Sigmoid colon (tissue), 7 donors: ENCODE measurements around the gene FCAMR. TPM values are rescaled to one million over a fixed set of nuclear protein-coding genes. Genes with fewer than 3 reads are reported as not detected.
A peak's percentile ranks its signal among the peaks of the same experiment; 100 is the strongest.

Experiments
- DNase-seq: peaks from one replicate; pipeline ENCODE4 v3.0.0-alpha.2; 2019
- H3K27ac ChIP-seq, 4 donors: fragments of 200-600 bp; sonication (generic); one replicate each; pipeline ENCODE4 v1.5.1; 2016 to 2019; ENCODE audit warnings: mild to moderate bottlenecking in 1 of 4
- H3K27me3 ChIP-seq, 3 donors: fragments of 200-600 bp; sonication (generic); one replicate each; pipeline ENCODE4 v1.5.1; 2019; ENCODE audit warnings: mild to moderate bottlenecking in 1 of 3
- H3K36me3 ChIP-seq, 4 donors: fragments of 200-600 bp; sonication (generic); one replicate each; pipeline ENCODE4 v1.5.1; 2016 to 2019
- H3K4me1 ChIP-seq, 4 donors: fragments of 200-600 bp; sonication (generic); one replicate each; pipeline ENCODE4 v1.5.1; 2017 to 2019
- H3K4me3 ChIP-seq, 4 donors: fragments of 200-600 bp; sonication (generic); one replicate each; pipeline ENCODE4 v1.5.1; 2017 to 2019; ENCODE audit warnings: mild to moderate bottlenecking in 2 of 4, moderate library complexity in 1 of 4
- H3K9me3 ChIP-seq, 4 donors: fragments of 200-600 bp in 3 of 4; sonication (generic) in 3 of 4; one replicate each; pipeline versions ENCODE4 v1.5.1 to v1.6.1; 2013 to 2019
- EP300 ChIP-seq, 4 donors: sonication (generic); formaldehyde crosslinking; IDR thresholded peaks; one replicate each; pipeline ENCODE4 v1.6.1; 2017; ENCODE audit warnings: antibody characterized with exemption in 4 of 4
- POLR2A ChIP-seq, 2 donors: fragments of 450-650 bp; IDR thresholded peaks; one replicate each; pipeline ENCODE4 v1.6.1; 2016; ENCODE audit warnings: antibody characterized with exemption in 2 of 2, mild to moderate bottlenecking in 2 of 2, moderate library complexity in 2 of 2
- POLR2AphosphoS5 ChIP-seq, 4 donors: sonication (generic); formaldehyde crosslinking; IDR thresholded peaks; one replicate each; pipeline ENCODE4 v1.6.1; 2017; ENCODE audit warnings: antibody characterized with exemption in 4 of 4
- WGBS, 2 donors: extraction: QIAGEN DNeasy Blood & Tissue Kit; methylation state at CpG; one replicate each; pipeline ENCODE4 v1.1.7; 2013; 5-methylcytosine and 5-hydroxymethylcytosine counted together
- intact Hi-C: fragments of 100-400 bp; cut with DNase I; formaldehyde crosslinking; loops from one replicate; pipeline ENCODE4 v1.15.1; 2023
- polyA plus RNA-seq, 3 donors: library from polyadenylated mRNA; stranded (reverse); fragments of 200-250 nt; gene quantifications; one replicate each; pipeline ENCODE4 v1.2.3, GENCODE V29; 2013
- total RNA-seq, 4 donors: library from RNA; depleted of rRNA; stranded (reverse); fragments of >200 nt; gene quantifications; one replicate each; pipeline ENCODE4 v1.1.0, GENCODE V29; 2016
- TF ChIP-seq, protein P1 (sequence below), 4 experiments: fragments of 450-650 bp in 3 of 4; fragments of 200-600 bp in 1 of 4; IDR thresholded peaks; one replicate each; pipeline ENCODE4 v1.5.1; 2016 to 2019; ENCODE audit warnings: antibody characterized with exemption in 4 of 4, mild to moderate bottlenecking in 3 of 4, moderate library complexity in 2 of 4
- donor health status: healthy with polysubstance abuse.
- donor health status: Bipolar disorder and iron deficiency.
- donor health status: healthy.

The FCAMR gene
- total and polyA plus RNA-seq, 7 donors = 1.5 TPM; not detected in 6

DNA sequence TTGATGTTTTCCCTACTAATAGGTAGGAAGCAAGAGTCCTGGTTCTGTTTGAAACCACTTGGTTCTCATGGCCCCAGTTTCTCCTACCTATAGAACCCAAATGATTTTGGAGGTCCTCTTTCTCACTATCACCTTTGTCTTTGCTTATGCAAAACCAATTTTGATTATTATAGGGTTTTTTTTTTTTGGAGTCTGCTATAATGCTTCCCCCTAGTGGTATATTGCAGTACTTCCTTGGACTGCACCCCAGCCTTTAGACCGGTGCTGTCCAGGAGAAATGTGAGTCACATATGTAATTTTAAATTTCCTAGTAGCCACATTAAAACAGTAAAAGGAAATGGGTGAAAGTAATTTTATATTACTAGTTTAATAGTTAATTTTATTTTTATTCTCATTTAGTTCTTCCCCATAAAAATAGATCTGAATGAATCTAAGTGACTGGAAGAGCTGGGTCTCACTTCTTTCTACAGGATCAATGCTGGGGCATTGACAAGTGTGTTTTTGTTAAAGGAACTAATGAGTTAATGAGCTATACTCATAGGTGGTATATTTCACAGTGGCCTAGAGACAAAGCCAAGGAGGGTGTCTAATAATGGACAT, 59.1 kb downstream of the FCAMR start:
- Histone ChIP-seq H3K4me3 (no peak overlapping the region), H3K27me3 (peaks cover 0 to 21% (median 14%) of the 10 kb centered on the region in 3 donors), H3K36me3 (no peaks in the 10 kb centered on the region), H3K9me3 (no peaks in the 10 kb centered on the region), H3K4me1 (peaks cover 0 to 21% (median 15%) of the 10 kb centered on the region in 4 donors), H3K27ac (no peak overlapping the region)
- no peak for TF ChIP-seq POLR2AphosphoS5 (IDR thresholded peaks at IDR 0.05)
- no peak for TF ChIP-seq EP300 (IDR thresholded peaks at IDR 0.05)
- TF ChIP-seq POLR2A (IDR thresholded peaks at IDR 0.05) = no peak
- TF ChIP-seq, protein P1, sequence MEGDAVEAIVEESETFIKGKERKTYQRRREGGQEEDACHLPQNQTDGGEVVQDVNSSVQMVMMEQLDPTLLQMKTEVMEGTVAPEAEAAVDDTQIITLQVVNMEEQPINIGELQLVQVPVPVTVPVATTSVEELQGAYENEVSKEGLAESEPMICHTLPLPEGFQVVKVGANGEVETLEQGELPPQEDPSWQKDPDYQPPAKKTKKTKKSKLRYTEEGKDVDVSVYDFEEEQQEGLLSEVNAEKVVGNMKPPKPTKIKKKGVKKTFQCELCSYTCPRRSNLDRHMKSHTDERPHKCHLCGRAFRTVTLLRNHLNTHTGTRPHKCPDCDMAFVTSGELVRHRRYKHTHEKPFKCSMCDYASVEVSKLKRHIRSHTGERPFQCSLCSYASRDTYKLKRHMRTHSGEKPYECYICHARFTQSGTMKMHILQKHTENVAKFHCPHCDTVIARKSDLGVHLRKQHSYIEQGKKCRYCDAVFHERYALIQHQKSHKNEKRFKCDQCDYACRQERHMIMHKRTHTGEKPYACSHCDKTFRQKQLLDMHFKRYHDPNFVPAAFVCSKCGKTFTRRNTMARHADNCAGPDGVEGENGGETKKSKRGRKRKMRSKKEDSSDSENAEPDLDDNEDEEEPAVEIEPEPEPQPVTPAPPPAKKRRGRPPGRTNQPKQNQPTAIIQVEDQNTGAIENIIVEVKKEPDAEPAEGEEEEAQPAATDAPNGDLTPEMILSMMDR (IDR thresholded peaks at IDR 0.05) = peak; percentile 23 to 84 (median 60)
- intact Hi-C loops = loop anchor here (5.0 to 10.0 kb wide), 2 partner anchors 184 to 416 kb away; no protein-coding TSS in a partner anchor
- no peak for DNase-seq
- 2 to 7% methylated on average over 1 of the region's 1 CpG for WGBS, 2 donors

DNA sequence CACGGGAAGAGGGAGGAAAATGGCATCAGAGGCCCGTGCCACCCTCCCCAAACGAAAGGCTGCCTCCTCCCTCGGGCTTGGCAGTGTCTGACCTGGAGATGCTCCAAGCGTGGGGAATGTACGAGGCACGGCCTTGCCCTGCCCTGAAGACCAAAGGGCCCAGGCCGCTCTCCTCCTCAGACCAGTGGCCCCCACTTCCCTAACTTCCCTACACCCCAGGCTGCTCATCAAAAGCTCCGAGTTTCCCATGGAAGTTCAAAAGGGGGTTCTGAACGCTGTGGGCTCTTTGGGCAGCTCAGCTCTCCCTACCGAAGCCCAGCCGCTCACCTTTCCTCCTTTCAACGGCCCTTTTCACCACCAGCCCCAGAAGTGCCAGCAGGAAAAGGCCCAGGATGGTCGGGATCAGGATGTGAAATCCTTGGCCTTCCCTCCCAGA, 60.4 kb downstream of the FCAMR start:
- H3K4me1 ChIP-seq = peaks cover 0 to 21% (median 15%) of the 10 kb centered on the region in 4 donors

DNA sequence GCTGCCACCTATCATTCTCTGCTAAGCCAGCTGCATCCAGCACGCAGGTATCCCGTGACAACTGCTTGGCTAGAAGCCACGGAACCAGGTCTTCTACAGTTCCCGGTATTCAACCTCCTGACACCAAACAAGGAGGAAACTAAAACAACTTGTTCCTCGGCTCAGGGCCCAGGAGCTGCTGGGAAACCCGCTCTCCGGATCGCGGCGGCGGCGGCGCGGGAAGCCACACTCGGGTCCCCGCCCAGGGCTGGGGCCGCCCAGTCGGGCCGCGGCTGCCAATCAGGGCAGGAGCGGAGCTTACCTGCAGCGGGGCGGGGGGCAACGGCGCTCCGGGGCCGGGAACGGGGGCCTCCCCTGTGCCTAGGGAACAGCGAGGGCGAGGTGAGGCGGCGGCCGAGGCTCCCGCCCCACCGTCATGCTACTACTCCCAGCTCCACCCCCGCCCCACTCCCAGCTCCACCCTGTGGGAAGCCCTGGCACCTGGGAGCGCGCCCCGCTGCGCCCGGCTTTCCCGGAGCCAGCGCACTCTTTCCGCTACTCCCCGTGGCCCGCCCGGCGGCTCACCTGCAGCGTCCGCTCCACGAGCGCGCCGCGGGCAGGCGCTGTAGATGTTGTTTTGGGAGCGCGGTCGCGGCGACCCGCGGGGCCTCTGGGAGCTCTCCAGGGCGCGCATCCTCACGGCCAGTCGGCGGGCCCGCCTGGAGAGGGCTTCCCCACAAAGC, 60.9 kb downstream of the FCAMR start:
- TF ChIP-seq POLR2AphosphoS5 (IDR thresholded peaks at IDR 0.05) (peak in 1 of 4 donors; percentile 74), EP300 (IDR thresholded peaks at IDR 0.05) (peak in 2 of 4 donors; percentile 32 to 46), POLR2A (IDR thresholded peaks at IDR 0.05) (no peak)
- TF ChIP-seq, protein P1 (IDR thresholded peaks at IDR 0.05) = no peak
- H3K36me3 ChIP-seq = no peaks in the 10 kb centered on the region
- intact Hi-C loops = no loop called here
- H3K4me1 ChIP-seq = peaks cover 0 to 21% (median 15%) of the 10 kb centered on the region in 4 donors
- H3K9me3 ChIP-seq = no peaks in the 10 kb centered on the region
- H3K27ac ChIP-seq = peak overlapping the region in 2 of 4 donors; percentile 33 to 51
- peaks cover 0 to 21% (median 14%) of the 10 kb centered on the region in 3 donors for H3K27me3 ChIP-seq
- H3K4me3 ChIP-seq = peak overlapping the region; percentile 30 to 62 (median 54)
- 2 to 3% methylated on average over 69 of the region's 69 CpGs for WGBS, 2 donors
- peak; percentile 78 for DNase-seq

More for the DNA sequence above, 60.4 kb downstream of the FCAMR start:
- H3K27ac ChIP-seq = peak overlapping the region in 2 of 4 donors; percentile 33 to 51
- WGBS, 2 donors = 23 to 42% methylated on average over 14 of the region's 14 CpGs
- intact Hi-C loops = loop anchor here (5.0 to 10.0 kb wide), 2 partner anchors 183 to 415 kb away; no protein-coding TSS in a partner anchor
- DNase-seq = no peak
- H3K27me3 ChIP-seq = peaks cover 0 to 21% (median 14%) of the 10 kb centered on the region in 3 donors
- no peak for TF ChIP-seq EP300 (IDR thresholded peaks at IDR 0.05)
- TF ChIP-seq POLR2A (IDR thresholded peaks at IDR 0.05) = no peak
- TF ChIP-seq, protein P1 (IDR thresholded peaks at IDR 0.05) = no peak
- no peak for TF ChIP-seq POLR2AphosphoS5 (IDR thresholded peaks at IDR 0.05)
- H3K4me3 ChIP-seq = peak overlapping the region; percentile 30 to 62 (median 54)
- H3K36me3 ChIP-seq = no peaks in the 10 kb centered on the region
- no peaks in the 10 kb centered on the region for H3K9me3 ChIP-seq

DNA sequence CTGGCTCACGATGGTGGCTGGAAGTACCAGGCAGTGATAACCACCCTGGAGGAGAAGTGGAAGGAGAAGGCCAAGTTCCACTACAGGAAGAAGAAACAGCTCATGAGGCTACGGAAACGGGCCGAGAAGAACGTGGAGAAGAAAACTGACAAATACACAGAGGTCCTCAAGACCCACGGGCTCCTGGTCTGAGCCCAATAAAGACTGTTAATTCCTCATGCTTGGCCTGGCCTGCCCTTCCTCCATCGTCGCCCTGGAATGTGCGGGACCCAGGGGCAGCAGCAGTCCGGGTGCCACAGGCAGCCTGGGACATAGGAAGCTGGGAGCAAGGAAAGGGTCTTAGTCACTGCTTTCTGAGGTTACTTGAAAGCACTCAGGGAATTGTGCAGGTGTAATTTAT, 62.2 kb downstream of the FCAMR start:
- 92 to 96% methylated on average over 10 of the region's 10 CpGs for WGBS, 2 donors
- intact Hi-C loops = no loop called here
- no peak for DNase-seq
- TF ChIP-seq POLR2A (IDR thresholded peaks at IDR 0.05) = no peak
- TF ChIP-seq, protein P1 (IDR thresholded peaks at IDR 0.05) = no peak
- no peak for TF ChIP-seq EP300 (IDR thresholded peaks at IDR 0.05)
- no peak for TF ChIP-seq POLR2AphosphoS5 (IDR thresholded peaks at IDR 0.05)
- peaks cover 0 to 21% (median 15%) of the 10 kb centered on the region in 4 donors for H3K4me1 ChIP-seq
- no peak overlapping the region for H3K27ac ChIP-seq
- no peaks in the 10 kb centered on the region for H3K36me3 ChIP-seq
- no peak overlapping the region for H3K4me3 ChIP-seq
- H3K27me3 ChIP-seq = peaks cover 0 to 16% (median 14%) of the 10 kb centered on the region in 3 donors
- H3K9me3 ChIP-seq = no peaks in the 10 kb centered on the region

Other genes with a start within 250 kb of the FCAMR start
- not detected for gene IL19, start 199.7 kb downstream of the FCAMR start, total RNA-seq
- under 1 TPM in 1 of 3 donors, not detected in 2; 0.10 TPM for gene IL19, start 199.7 kb downstream of the FCAMR start, polyA plus RNA-seq
- 10 to 100 TPM in 2 of 4 donors, 1 to 10 TPM in 2; 1.7 to 11.1 (median 8.2) TPM for gene IL10, start 198.0 kb downstream of the FCAMR start, total RNA-seq
- 10 to 100 TPM in 1 of 3 donors, 1 to 10 TPM in 2; 1.6 to 16.8 (median 2.8) TPM for gene IL10, start 198.0 kb downstream of the FCAMR start, polyA plus RNA-seq
- gene IL20, start 104.8 kb downstream of the FCAMR start, total RNA-seq = not detected
- gene IL20, start 104.8 kb downstream of the FCAMR start, polyA plus RNA-seq = not detected
- not detected for gene IL24, start 73.0 kb downstream of the FCAMR start, total RNA-seq
- under 1 TPM in 2 of 3 donors, not detected in 1; 0.36 to 0.46 TPM for gene IL24, start 73.0 kb downstream of the FCAMR start, polyA plus RNA-seq
- gene FCMR, start 48.5 kb downstream of the FCAMR start, total RNA-seq = 1 to 10 TPM in 2 of 4 donors, under 1 TPM in 1, not detected in 1; 0.49 to 1.5 (median 1.1) TPM
- 100 to 1,000 TPM in 1 of 3 donors, 1 to 10 TPM in 2; 1.8 to 111 (median 3.5) TPM for gene FCMR, start 48.5 kb downstream of the FCAMR start, polyA plus RNA-seq
- 1 to 10 TPM in 2 of 4 donors, under 1 TPM in 1, not detected in 1; 0.16 to 9.3 (median 8.6) TPM for gene PIGR, start 24.0 kb downstream of the FCAMR start, total RNA-seq
- gene PIGR, start 24.0 kb downstream of the FCAMR start, polyA plus RNA-seq = 1,000 to 10,000 TPM in 1 of 3 donors, 100 to 1,000 TPM in 2; 163 to 3,648 (median 569) TPM
- under 1 TPM in 3 of 4 donors, not detected in 1; 0.14 to 0.36 (median 0.28) TPM for gene C1orf116, start 62.3 kb upstream of the FCAMR start, total RNA-seq
- 10 to 100 TPM in 1 of 3 donors, 1 to 10 TPM in 2; 7.8 to 22.4 (median 8.9) TPM for gene C1orf116, start 62.3 kb upstream of the FCAMR start, polyA plus RNA-seq
- gene YOD1, start 80.7 kb upstream of the FCAMR start, total RNA-seq = 1 to 10 TPM; 5.2 to 7.8 (median 7.3) TPM
- 1 to 10 TPM; 1.2 to 3.2 (median 2.5) TPM for gene YOD1, start 80.7 kb upstream of the FCAMR start, polyA plus RNA-seq
- 1 to 10 TPM; 5.0 to 7.8 (median 5.5) TPM for gene PFKFB2, start 82.8 kb upstream of the FCAMR start, total RNA-seq
- 10 to 100 TPM; 15.6 to 24.9 (median 18.7) TPM for gene PFKFB2, start 82.8 kb upstream of the FCAMR start, polyA plus RNA-seq
- gene C4BPB, start 118.4 kb upstream of the FCAMR start, total RNA-seq = 1 to 10 TPM in 1 of 4 donors, under 1 TPM in 2, not detected in 1; 0.71 to 2.2 (median 0.82) TPM
- gene C4BPB, start 118.4 kb upstream of the FCAMR start, polyA plus RNA-seq = 10 to 100 TPM in 1 of 3 donors, 1 to 10 TPM in 2; 6.0 to 33.7 (median 6.2) TPM
- gene C4BPA, start 133.8 kb upstream of the FCAMR start, total RNA-seq = not detected
- 1 to 10 TPM; 1.2 to 6.4 (median 2.5) TPM for gene C4BPA, start 133.8 kb upstream of the FCAMR start, polyA plus RNA-seq